Skeletal muscle cell (primary cell): Measurements from ENCODE around the gene ZFP36L1.
A peak's percentile ranks its signal among the peaks of the same experiment; 100 is the strongest.

Source experiments
- DNase-seq: peaks from one replicate; pipeline ENCODE4 v3.0.0-alpha.2; 2010; ENCODE audit warnings: low read depth
- H3K4me3 ChIP-seq: 2 replicates; pipeline ENCODE4 v1.5.1; 2011; ENCODE audit warnings: low read depth, mild to moderate bottlenecking, control low read depth, low read length, moderate library complexity

The ZFP36L1 gene

GRCh38 chr14:68786491-68787091, 6.3 kb downstream of the ZFP36L1 start:
- no peak for DNase-seq
- H3K4me3 ChIP-seq, result no peak overlapping the region

DNA sequence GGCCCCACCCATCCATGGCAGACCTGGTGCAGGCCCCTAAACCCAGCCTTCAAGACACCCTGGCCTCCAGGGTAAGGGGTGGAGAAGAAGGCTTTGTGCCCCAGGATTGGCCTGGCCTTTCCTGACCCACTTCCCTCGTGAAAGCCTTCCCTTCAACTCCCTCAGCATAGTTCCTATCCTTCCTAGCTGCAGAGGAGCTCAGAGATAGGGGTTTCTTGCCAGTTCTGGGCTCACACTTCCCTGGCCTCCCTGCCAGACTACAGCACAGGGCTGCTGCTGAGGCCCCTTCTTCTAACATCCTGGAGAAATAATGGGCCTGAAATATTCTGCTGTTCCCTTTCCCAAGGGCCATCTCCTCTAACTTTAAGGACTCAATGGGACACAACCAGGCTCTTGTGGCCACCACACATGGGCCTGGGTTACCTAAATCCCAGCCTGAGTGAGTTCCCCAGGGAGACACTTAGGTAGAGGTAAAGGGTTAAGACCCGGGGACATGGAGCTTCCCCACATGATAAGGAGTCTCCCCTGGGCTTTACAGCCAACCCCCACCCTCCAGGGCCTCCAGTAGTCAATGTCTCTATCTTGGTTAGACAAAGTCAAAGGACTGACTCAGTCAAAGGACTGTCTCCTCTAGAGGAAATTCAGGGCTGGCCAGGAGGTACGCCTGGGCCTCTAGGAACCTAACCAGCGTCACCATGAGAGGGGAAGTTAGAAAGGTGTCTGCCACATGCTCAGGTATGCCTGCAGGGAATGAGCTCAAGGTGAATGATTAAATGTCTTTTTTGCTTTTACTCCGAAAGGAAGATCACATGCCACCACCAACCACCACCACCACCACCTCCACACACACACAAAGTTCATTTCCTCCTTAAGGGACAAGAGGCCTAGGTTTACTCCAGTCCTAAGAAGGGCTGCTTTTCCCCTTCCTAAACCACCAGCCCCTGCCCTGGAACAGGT, 7.1 kb downstream of the ZFP36L1 start:
- no peak for DNase-seq
- H3K4me3 ChIP-seq, result no peak overlapping the region

- DNase-seq, result no peak
- no peak overlapping the region for H3K4me3 ChIP-seq
Measured at GRCh38 chr14:68784978-68785533, 7.8 kb downstream of the ZFP36L1 start.

DNA sequence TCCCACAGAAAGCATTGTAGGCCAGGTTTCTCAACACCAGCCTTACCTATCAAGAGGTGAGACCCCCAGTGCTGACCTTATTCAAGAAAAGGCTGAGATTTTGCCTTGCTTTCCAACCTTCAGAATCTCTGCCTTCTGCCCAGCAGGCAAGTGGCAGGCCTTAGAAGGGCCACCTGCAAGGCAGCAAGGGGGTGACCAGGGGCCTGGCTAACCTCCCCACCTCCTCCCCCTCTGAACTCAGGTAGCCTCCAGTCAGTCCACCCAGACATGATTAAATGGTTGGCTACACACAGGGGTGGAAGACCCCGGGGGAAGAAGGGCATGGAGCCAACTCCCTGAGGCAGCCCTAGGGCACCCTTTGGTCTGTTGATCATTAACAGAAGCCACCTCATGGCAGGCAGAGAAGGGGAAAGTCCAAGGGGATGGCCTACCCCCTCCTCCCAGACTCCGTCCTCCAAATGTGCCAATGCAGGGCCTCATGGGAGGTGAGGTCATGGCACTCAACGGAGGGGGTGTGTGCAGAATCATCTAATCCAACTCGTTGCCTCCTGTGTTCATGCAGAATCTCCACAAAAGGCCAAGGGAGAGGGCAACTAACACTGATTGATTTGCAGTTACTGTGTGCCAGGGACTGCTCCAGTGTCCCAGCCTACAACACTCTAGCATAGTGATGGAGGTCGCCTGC, 8.5 kb downstream of the ZFP36L1 start:
- no peak overlapping the region for H3K4me3 ChIP-seq
- no peak for DNase-seq

- DNase-seq, result no peak
- H3K4me3 ChIP-seq, result no peak overlapping the region
Measured at GRCh38 chr14:68783408-68784225, 9.2 kb downstream of the ZFP36L1 start.

- DNase-seq, result no peak
- H3K4me3 ChIP-seq, result no peak overlapping the region
Measured at GRCh38 chr14:68782091-68782981, 10.5 kb downstream of the ZFP36L1 start.

GRCh38 chr14:68781161-68782021, 11.5 kb downstream of the ZFP36L1 start:
- no peak for DNase-seq
- H3K4me3 ChIP-seq, result no peak overlapping the region

DNA sequence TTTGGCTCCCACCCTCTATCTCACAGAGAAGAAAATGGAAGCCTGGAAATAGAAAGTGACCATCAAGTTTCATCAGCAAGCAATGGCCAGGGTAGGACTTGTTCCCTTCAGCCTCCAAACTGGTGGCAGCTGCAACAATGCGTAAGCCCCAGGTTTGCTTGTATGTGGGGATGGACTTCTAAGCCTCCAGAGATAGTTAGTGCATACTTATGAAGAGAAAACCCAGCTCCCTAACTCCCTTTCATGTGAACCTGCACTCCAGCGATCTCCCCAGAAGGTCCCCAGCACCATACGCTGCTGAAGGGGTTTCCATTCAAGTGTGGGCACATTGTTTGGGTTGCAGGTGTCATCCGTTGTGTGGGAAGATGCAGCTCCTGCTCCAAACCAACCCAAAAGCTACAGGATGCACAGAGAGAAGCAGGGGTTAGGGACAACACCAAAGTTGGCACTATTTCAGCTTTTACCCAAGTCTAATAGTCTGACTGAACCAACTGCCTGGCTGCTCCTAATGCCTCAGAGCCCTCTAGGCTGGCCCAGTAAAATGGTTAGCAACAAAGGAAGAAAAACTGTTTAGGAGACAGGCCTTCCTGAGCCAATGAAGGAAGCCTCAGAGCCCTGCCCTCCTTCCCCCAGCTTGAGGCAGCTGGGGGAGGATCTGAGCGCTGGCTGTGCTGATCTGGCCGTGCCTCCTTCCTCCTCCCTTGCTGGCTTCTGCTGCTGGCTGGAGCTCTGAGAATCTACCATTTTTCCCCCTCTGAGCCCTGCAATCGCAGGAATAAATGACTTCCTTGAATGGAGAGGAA, 12.3 kb downstream of the ZFP36L1 start:
- no peak for DNase-seq
- no peak overlapping the region for H3K4me3 ChIP-seq

- H3K4me3 ChIP-seq, result no peak overlapping the region
- peak; percentile 77 for DNase-seq
Measured at GRCh38 chr14:68779761-68780323, 13.0 kb downstream of the ZFP36L1 start.

DNA sequence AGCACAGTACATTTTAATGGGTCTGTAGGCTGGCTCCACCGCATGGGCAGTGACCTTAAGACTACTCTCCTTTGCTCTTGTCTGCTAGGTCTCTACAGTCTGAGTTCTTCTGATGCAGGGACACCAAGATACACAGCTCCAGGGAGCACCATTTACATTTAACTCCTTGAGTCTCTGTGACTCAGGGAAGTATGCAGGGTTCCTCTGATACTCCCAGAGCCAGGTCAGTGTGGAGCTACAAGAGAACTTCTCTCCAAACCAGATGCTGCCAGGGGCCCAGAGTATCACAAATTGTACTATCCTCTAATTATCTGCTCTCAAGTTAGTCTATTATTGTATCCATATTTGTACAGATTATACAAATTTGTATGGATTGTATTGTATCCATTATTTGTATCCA, 15.2 kb downstream of the ZFP36L1 start:
- no peak overlapping the region for H3K4me3 ChIP-seq
- no peak for DNase-seq

DNA sequence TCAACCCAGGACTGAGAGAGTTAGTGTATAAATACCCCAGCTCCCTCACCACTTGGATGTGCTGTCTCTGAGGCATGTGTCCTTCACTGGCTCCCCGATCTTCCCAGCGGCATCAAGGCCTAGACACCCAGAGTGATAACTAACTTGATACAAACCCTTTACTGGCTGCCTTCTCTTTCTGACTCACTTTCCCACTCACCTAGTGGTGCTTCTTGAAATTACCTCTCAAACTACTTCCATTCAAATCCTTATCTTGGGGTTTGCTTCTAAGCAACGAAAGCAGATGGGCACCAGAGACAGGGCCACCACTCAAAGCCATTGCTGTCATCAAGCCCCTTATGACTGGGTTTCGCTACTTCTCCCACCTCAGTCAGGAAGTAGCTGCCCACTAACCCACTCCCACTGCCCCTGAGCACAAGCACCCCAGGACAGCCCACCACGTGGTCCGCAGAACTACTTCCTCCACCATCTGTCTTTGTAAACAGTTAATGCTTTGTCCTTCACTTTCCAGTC, 17.2 kb downstream of the ZFP36L1 start:
- no peak for DNase-seq
- H3K4me3 ChIP-seq, result no peak overlapping the region

DNA sequence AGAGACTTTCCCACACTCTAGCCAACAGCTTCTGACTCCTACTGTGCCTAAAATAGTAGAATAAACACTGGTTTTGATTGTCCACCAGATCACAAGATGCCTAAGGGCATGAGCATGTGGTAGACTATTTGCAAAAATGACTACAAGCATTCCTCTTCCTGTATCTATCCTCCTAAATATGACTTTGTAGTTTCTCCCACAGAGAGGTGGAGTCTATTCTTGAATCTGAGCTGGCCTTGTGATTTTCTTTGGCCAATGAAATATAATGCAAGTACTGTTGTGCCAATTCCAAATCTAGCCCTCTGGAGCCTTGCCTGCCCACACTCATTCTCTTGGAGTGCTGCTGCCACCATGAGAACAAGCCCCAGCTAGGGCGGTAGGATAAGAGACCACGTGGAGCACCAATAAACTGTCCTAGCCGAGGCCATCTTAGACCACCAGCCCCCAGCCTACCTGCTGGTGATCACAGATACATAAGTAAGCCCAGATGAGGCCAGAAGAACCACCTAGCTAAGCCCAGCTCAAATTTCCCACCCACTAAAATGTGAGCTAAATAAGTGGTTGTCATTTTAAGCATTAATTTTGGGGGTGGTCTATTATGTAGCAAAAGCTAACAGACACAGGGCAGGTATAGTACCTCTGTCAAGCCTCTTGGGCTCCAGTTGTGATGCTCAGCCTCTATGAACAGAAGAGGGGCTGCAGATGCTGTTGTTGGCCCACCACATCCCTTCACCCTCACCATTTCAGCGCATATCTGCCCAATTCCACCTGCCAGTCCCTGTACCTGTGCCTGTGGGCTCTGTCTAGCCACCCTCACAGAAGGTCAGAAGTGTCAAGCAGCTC, 17.9 kb downstream of the ZFP36L1 start:
- H3K4me3 ChIP-seq, result no peak overlapping the region
- DNase-seq, result no peak

DNA sequence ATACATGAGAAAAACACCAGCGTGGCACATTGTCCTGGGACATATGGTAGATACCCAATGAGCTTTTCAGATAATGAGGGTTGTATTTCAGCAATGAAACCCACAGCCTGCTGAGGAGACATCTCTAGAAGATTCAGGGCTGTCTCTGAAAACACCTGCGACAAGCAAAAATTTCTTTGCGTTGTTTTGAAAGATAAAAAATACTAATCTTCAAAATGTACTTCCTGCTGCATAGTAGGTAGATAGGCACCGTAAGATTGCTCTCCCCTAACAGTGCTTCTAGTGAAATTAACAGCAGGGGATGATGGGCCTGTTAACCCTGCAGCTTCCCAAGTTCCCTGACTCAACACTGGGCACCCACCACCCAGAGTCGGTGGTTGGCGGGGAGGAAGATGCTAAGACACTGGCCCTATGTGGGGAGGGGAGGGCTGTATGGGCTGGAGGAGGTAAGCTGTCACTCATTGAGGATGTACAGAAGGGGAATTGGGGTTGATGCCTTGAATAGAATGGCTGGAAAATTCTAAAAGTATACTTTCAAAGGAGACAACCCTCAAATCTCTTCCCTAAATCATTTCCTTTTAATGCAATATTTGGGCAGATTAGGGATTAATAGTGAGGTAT, 20.0 kb downstream of the ZFP36L1 start:
- no peak overlapping the region for H3K4me3 ChIP-seq
- no peak for DNase-seq

- no peak overlapping the region for H3K4me3 ChIP-seq
- no peak for DNase-seq
Measured at GRCh38 chr14:68771631-68772030, 21.2 kb downstream of the ZFP36L1 start.
